ENCODE results near the gene ZNF683.

ZNF683 gene

DNA sequence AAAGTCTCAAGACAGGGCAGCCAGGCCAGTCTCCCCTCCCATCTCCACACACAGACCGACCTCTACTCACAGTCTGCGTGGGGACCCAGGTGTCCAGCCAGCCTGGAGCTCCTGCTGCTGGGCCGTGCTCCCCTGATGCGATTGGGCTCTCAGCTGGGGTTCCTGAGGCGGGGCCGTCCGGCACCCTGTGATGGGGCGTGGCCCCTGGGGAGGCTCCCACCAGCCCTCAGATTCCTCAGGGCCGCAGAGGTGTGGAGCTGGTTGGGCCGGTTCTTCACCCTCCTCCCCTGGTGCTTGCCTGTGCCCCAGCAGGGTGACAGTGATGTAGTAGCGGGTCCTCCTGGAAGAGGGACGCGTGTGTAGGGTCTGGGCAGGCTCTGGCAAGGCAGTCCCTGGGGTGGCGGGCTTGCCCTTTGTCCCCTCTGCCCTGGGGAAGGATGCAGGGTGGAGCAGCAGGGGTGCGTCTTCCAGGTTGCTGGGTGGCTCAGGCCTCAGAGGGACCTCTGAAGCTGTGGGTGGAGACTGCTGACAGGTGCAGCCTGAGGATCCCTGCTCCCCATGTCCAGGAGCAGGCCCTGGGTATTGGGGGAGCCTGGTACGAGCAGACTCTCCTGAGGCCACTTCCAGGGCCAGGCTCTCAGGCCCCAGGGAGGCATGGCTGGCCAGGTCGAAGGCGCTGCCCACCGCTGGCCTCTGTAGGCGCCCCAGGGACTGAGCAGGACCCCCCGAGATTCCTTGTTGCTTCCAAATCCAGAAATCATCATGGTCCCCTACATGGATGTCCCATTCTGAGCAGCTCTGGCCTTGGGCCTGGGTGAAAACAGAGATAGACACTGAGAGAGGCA lies 18.4 kb downstream of the ZNF683 start, which contains the start of gene CRYBG2:
CRYBG2 (minus strand) TSS at position 155 of the 845 bp plus-strand sequence. CDS start 7,473 bp downstream, outside the sequence.
- Histone ChIP-seq H3K79me1 (replicated peaks; ENCODE audit: low read length, poor library complexity, severe bottlenecking) (no peaks in the 10 kb centered on the region), H3K14ac (ENCODE audit: low read length in 2 of 2) (no peak within 1 kb of the TSS), H3K9me3 (ENCODE audit: control insufficient read depth, low read length) (no peaks in the 10 kb centered on the region), H3K18ac (ENCODE audit: low read depth in 1 of 2, low read length in 2 of 2) (no peak within 1 kb of the TSS), H4K8ac (ENCODE audit: low read length) (no peak within 1 kb of the TSS), H3K27ac (ENCODE audit: low read length, poor library complexity, severe bottlenecking) (no peak within 1 kb of the TSS), H3K23ac (ENCODE audit: low read length in 2 of 2) (no peak within 1 kb of the TSS), H2AK5ac (ENCODE audit: low read length, severe bottlenecking) (no peak within 1 kb of the TSS), H3K27me3 (ENCODE audit: control insufficient read depth in 1 of 2, insufficient read depth in 1 of 2, low read length in 2 of 2) (peaks cover 37 to 52% of the 10 kb centered on the region in 2 experiments), H3K4me3 (ENCODE audit: insufficient read depth in 1 of 2, low read depth in 1 of 2, low read length in 2 of 2) (no peak within 1 kb of the TSS), H2BK120ac (ENCODE audit: low read depth, low read length) (no peak within 1 kb of the TSS), H3K9ac (ENCODE audit: low read length) (no peak within 1 kb of the TSS), H3K4me1 (ENCODE audit: control insufficient read depth, insufficient read depth, low read depth, low read length) (peaks cover 18% of the 10 kb centered on the region), H3K4me2 (ENCODE audit: low read length, poor library complexity, severe bottlenecking) (no peak within 1 kb of the TSS), H2BK15ac (ENCODE audit: low read depth, poor library complexity, severe bottlenecking) (no peak within 1 kb of the TSS), H2BK5ac (ENCODE audit: low read depth, low read length, poor library complexity, severe bottlenecking) (no peak within 1 kb of the TSS), H2AFZ (ENCODE audit: low read depth, low read length) (no peak within 1 kb of the TSS), H3K4ac (ENCODE audit: low read depth in 1 of 2, low read length in 2 of 2) (no peak within 1 kb of the TSS), H3K36me3 (ENCODE audit: control insufficient read depth in 1 of 2, insufficient read depth in 2 of 2, low read depth in 1 of 2, low read length in 2 of 2) (no peaks in the 10 kb centered on the region), H4K91ac (ENCODE audit: low read length) (no peak within 1 kb of the TSS), H2BK12ac (ENCODE audit: low read length in 2 of 2) (no peak within 1 kb of the TSS)
- WGBS: 85% methylated on average over 21 of the region's 21 CpGs
- DNase-seq: no peak

DNA sequence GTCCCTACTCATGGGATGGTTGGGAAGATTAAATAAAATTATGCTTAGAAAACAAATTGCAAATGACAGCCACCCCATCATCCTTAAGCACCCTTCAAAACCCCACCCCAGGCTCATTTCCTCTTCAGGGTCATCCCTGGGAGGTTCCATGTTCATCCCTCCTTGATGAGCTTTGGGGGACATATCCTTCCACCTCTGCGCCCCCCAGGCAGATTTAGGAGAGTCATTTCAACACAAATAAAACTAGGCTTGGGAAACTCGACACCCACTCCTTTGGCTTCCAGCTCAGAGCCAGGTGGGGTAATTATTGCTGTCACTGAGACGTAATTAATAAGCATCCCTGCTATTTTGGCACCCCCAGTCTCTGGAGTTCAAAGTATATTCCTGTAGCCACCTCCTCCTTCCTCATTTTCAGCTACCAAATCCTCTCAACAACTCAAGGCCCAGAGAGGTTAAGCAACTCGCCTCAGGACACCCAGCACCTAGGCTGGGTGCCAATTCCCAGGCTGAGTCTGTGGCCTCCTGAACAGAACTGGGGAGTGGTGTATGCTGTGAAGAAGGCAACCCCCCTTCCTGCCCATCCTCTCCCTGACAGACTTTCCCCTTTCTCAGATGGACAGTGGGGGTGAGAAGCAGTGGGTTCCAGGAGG lies 19.2 kb downstream of the ZNF683 start:
- H3K27me3 ChIP-seq (ENCODE audit: control insufficient read depth in 1 of 2, insufficient read depth in 1 of 2, low read length in 2 of 2): peaks cover 29 to 43% of the 10 kb centered on the region in 2 experiments
- no peak overlapping the region for H3K23ac ChIP-seq (ENCODE audit: low read length in 2 of 2)
- no peaks in the 10 kb centered on the region for H3K79me1 ChIP-seq (replicated peaks; ENCODE audit: low read length, poor library complexity, severe bottlenecking)
- H3K9ac ChIP-seq (ENCODE audit: low read length): no peak overlapping the region
- no peak overlapping the region for H3K4me2 ChIP-seq (ENCODE audit: low read length, poor library complexity, severe bottlenecking)
- no peak overlapping the region for H3K4me3 ChIP-seq (ENCODE audit: insufficient read depth in 1 of 2, low read depth in 1 of 2, low read length in 2 of 2)
- H3K4me1 ChIP-seq (ENCODE audit: control insufficient read depth, insufficient read depth, low read depth, low read length): peaks cover 18% of the 10 kb centered on the region
- H2BK15ac ChIP-seq (ENCODE audit: low read depth, poor library complexity, severe bottlenecking): no peak overlapping the region
- no peak overlapping the region for H3K14ac ChIP-seq (ENCODE audit: low read length in 2 of 2)
- H2AK5ac ChIP-seq (ENCODE audit: low read length, severe bottlenecking): no peak overlapping the region
- no peak overlapping the region for H2BK5ac ChIP-seq (ENCODE audit: low read depth, low read length, poor library complexity, severe bottlenecking)
- H3K18ac ChIP-seq (ENCODE audit: low read depth in 1 of 2, low read length in 2 of 2): no peak overlapping the region
- WGBS: 87% methylated on average over 3 of the region's 4 CpGs
- H4K8ac ChIP-seq (ENCODE audit: low read length): no peak overlapping the region
- H4K91ac ChIP-seq (ENCODE audit: low read length): no peak overlapping the region
- H3K36me3 ChIP-seq (ENCODE audit: control insufficient read depth in 1 of 2, insufficient read depth in 2 of 2, low read depth in 1 of 2, low read length in 2 of 2): no peaks in the 10 kb centered on the region
- H2BK12ac ChIP-seq (ENCODE audit: low read length in 2 of 2): no peak overlapping the region
- no peak overlapping the region for H3K27ac ChIP-seq (ENCODE audit: low read length, poor library complexity, severe bottlenecking)
- H3K9me3 ChIP-seq (ENCODE audit: control insufficient read depth, low read length): no peaks in the 10 kb centered on the region
- no peak overlapping the region for H2AFZ ChIP-seq (ENCODE audit: low read depth, low read length)
- no peak overlapping the region for H3K4ac ChIP-seq (ENCODE audit: low read depth in 1 of 2, low read length in 2 of 2)
- H2BK120ac ChIP-seq (ENCODE audit: low read depth, low read length): no peak overlapping the region
- no peak for DNase-seq

DNA sequence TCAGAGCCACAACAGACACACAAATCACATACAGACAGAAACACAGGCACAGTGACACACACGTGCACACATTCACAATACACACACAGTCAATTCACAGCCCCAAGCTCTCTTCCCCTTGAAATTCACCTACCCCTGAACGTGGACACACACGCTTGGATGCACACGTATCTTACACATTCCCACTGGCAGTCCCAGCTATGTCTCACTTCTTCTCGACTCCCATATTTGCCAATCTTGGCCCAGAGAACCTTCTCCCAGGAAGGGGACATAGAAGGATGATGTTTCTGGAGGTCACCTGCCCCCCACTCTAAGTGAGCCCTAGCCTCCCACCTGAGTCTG lies 20.2 kb downstream of the ZNF683 start:
- H3K36me3 ChIP-seq (ENCODE audit: control insufficient read depth in 1 of 2, insufficient read depth in 2 of 2, low read depth in 1 of 2, low read length in 2 of 2): no peaks in the 10 kb centered on the region
- H3K14ac ChIP-seq (ENCODE audit: low read length in 2 of 2): no peak overlapping the region
- H4K91ac ChIP-seq (ENCODE audit: low read length): no peak overlapping the region
- no peak overlapping the region for H3K9ac ChIP-seq (ENCODE audit: low read length)
- H3K9me3 ChIP-seq (ENCODE audit: control insufficient read depth, low read length): no peaks in the 10 kb centered on the region
- H2BK5ac ChIP-seq (ENCODE audit: low read depth, low read length, poor library complexity, severe bottlenecking): no peak overlapping the region
- H2BK120ac ChIP-seq (ENCODE audit: low read depth, low read length): no peak overlapping the region
- H2AK5ac ChIP-seq (ENCODE audit: low read length, severe bottlenecking): no peak overlapping the region
- DNase-seq: no peak
- H3K18ac ChIP-seq (ENCODE audit: low read depth in 1 of 2, low read length in 2 of 2): no peak overlapping the region
- H3K4me3 ChIP-seq (ENCODE audit: insufficient read depth in 1 of 2, low read depth in 1 of 2, low read length in 2 of 2): no peak overlapping the region
- H3K27me3 ChIP-seq (ENCODE audit: control insufficient read depth in 1 of 2, insufficient read depth in 1 of 2, low read length in 2 of 2): peaks cover 24 to 33% of the 10 kb centered on the region in 2 experiments
- no peaks in the 10 kb centered on the region for H3K79me1 ChIP-seq (replicated peaks; ENCODE audit: low read length, poor library complexity, severe bottlenecking)
- no peak overlapping the region for H2BK15ac ChIP-seq (ENCODE audit: low read depth, poor library complexity, severe bottlenecking)
- H2AFZ ChIP-seq (ENCODE audit: low read depth, low read length): no peak overlapping the region
- no peak overlapping the region for H4K8ac ChIP-seq (ENCODE audit: low read length)
- no peak overlapping the region for H3K4me2 ChIP-seq (ENCODE audit: low read length, poor library complexity, severe bottlenecking)
- 78% methylated on average over 5 of the region's 5 CpGs for WGBS
- H3K27ac ChIP-seq (ENCODE audit: low read length, poor library complexity, severe bottlenecking): no peak overlapping the region
- H2BK12ac ChIP-seq (ENCODE audit: low read length in 2 of 2): no peak overlapping the region
- no peak overlapping the region for H3K4ac ChIP-seq (ENCODE audit: low read depth in 1 of 2, low read length in 2 of 2)
- H3K23ac ChIP-seq (ENCODE audit: low read length in 2 of 2): no peak overlapping the region
- H3K4me1 ChIP-seq (ENCODE audit: control insufficient read depth, insufficient read depth, low read depth, low read length): peaks cover 18% of the 10 kb centered on the region

DNA sequence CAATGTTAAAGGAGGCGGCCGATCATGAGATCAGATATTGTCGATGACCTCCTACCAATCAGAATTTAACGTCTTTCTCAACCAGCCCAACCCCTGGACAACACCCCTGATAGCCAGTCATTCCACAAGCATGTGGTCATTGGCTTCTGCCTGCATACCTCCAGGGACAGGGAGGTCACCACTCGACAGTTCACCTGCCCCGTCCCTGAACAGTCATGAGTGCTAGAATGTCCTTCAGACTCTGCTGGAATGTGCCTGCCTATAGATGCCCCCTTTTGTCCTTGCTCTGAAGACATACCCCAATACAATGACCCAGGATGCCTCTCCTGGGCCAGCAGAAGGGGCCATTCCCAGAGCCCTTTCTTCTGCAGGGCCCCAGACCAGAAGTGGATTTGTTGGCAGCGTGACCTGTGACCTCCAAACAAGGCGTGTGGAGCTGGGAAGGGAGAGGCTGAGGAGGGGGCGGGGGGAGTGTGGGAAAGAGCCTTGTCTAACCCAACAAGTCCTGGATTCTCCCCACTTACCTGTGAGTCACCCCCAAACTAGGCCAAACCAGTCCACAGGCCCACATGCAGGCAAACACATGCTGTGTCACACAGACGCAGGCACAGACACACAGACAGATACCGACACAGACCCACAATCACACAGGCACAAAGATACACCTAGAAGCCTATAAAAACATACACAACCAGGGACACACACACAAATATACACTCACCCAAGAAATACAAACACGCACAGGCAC lies 20.8 kb downstream of the ZNF683 start:
- Histone ChIP-seq H3K18ac (ENCODE audit: low read depth in 1 of 2, low read length in 2 of 2) (no peak overlapping the region), H3K36me3 (ENCODE audit: control insufficient read depth in 1 of 2, insufficient read depth in 2 of 2, low read depth in 1 of 2, low read length in 2 of 2) (no peaks in the 10 kb centered on the region), H3K27me3 (ENCODE audit: control insufficient read depth in 1 of 2, insufficient read depth in 1 of 2, low read length in 2 of 2) (peaks cover 22 to 27% of the 10 kb centered on the region in 2 experiments), H4K8ac (ENCODE audit: low read length) (no peak overlapping the region), H3K9ac (ENCODE audit: low read length) (no peak overlapping the region), H3K4ac (ENCODE audit: low read depth in 1 of 2, low read length in 2 of 2) (no peak overlapping the region), H2AFZ (ENCODE audit: low read depth, low read length) (no peak overlapping the region), H3K27ac (ENCODE audit: low read length, poor library complexity, severe bottlenecking) (no peak overlapping the region), H3K9me3 (ENCODE audit: control insufficient read depth, low read length) (no peaks in the 10 kb centered on the region), H3K79me1 (replicated peaks; ENCODE audit: low read length, poor library complexity, severe bottlenecking) (no peaks in the 10 kb centered on the region), H3K4me3 (ENCODE audit: insufficient read depth in 1 of 2, low read depth in 1 of 2, low read length in 2 of 2) (no peak overlapping the region), H3K23ac (ENCODE audit: low read length in 2 of 2) (no peak overlapping the region), H2BK12ac (ENCODE audit: low read length in 2 of 2) (no peak overlapping the region), H3K14ac (ENCODE audit: low read length in 2 of 2) (peak overlapping the region in 1 of 2 experiments; percentile 44), H2BK120ac (ENCODE audit: low read depth, low read length) (no peak overlapping the region), H3K4me1 (ENCODE audit: control insufficient read depth, insufficient read depth, low read depth, low read length) (peaks cover 18% of the 10 kb centered on the region), H3K4me2 (ENCODE audit: low read length, poor library complexity, severe bottlenecking) (no peak overlapping the region), H2BK5ac (ENCODE audit: low read depth, low read length, poor library complexity, severe bottlenecking) (no peak overlapping the region), H4K91ac (ENCODE audit: low read length) (no peak overlapping the region), H2AK5ac (ENCODE audit: low read length, severe bottlenecking) (no peak overlapping the region), H2BK15ac (ENCODE audit: low read depth, poor library complexity, severe bottlenecking) (no peak overlapping the region)
- WGBS: 69% methylated on average over 10 of the region's 12 CpGs
- peak; percentile 28 for DNase-seq

All from mesenchymal stem cell (in vitro differentiated cells and primary cell).